Heart right ventricle (tissue), 16 donors: ENCODE results near the gene DNM3. TPM values are rescaled to one million over a fixed set of nuclear protein-coding genes. Genes with fewer than 3 reads are reported as not detected.

Experiments used
- ATAC-seq, 8 donors: fragments of 200-7000 bp; cut with Tn5 transposase; one replicate each; pipeline ENCODE4 v1.9.1; 2020; ENCODE audit warnings: mild to moderate bottlenecking in 8 of 8, moderate library complexity in 8 of 8, moderate number of reproducible peaks in 1 of 8
- DNase-seq, 2 donors: peaks; one replicate each; pipeline ENCODE4 v3.0.0-alpha.2; 2020
- H3K27ac ChIP-seq, 10 donors: fragments of 200-600 bp; sonication (generic) in 2 of 10; one replicate each; pipeline versions ENCODE4 v1.5.0 to v1.8.0; 2020 to 2022; ENCODE audit warnings: mild to moderate bottlenecking in 3 of 10
- H3K27me3 ChIP-seq, 7 donors: fragments of 200-600 bp; one replicate each; pipeline ENCODE4 v1.8.0; 2021 to 2022; ENCODE audit warnings: mild to moderate bottlenecking in 2 of 7
- H3K36me3 ChIP-seq, 9 donors: fragments of 200-600 bp; sonication (generic) in 1 of 9; one replicate each; pipeline versions ENCODE4 v1.5.0 to v1.8.0; 2020 to 2022; ENCODE audit warnings: mild to moderate bottlenecking in 2 of 9
- H3K4me1 ChIP-seq, 9 donors: fragments of 200-600 bp; sonication (generic) in 1 of 9; one replicate each; pipeline versions ENCODE4 v1.5.0 to v1.8.0; 2020 to 2022; ENCODE audit warnings: mild to moderate bottlenecking in 4 of 9
- H3K4me3 ChIP-seq, 10 donors: fragments of 200-600 bp; sonication (generic) in 2 of 10; one replicate each; pipeline versions ENCODE4 v1.5.0 to v1.8.0; 2020 to 2022; ENCODE audit warnings: mild to moderate bottlenecking in 7 of 10, moderate library complexity in 2 of 10
- H3K9me3 ChIP-seq, 11 donors: fragments of 200-600 bp in 10 of 11; sonication (generic) in 2 of 11; one replicate each; pipeline versions ENCODE4 v1.5.0 to v1.8.0; 2013 to 2022; ENCODE audit warnings: mild to moderate bottlenecking in 2 of 11, control low read depth in 1 of 11, moderate library complexity in 1 of 11
- CTCF ChIP-seq, 9 donors: fragments of 200-600 bp; sonication (generic) in 2 of 9; IDR thresholded peaks; one replicate each; pipeline versions ENCODE4 v1.5.0 to v1.8.0; 2021 to 2022; ENCODE audit warnings: antibody characterized with exemption in 9 of 9, mild to moderate bottlenecking in 5 of 9, moderate library complexity in 1 of 9
- WGBS, 2 donors: extraction: QIAGEN DNeasy Blood & Tissue Kit; methylation state at CpG; one replicate each; pipeline ENCODE4 v1.1.7; 2013; ENCODE audit warnings: inconsistent platforms in 1 of 2; 5-methylcytosine and 5-hydroxymethylcytosine counted together
- intact Hi-C, 10 donors: fragments of 100-400 bp; cut with DNase I; formaldehyde crosslinking; loops; one replicate each; pipeline versions ENCODE4 v1.11.1 to v1.14.2; 2022
- polyA plus RNA-seq, 2 donors: library from polyadenylated mRNA; stranded (reverse); fragments of 200-250 nt; gene quantifications; one replicate each; pipeline ENCODE4 v1.2.3, GENCODE V29; 2013
- total RNA-seq, 10 donors: library from RNA; stranded (reverse); fragmentation: NEBNext Ultra II Directional in 3 of 10; extraction: Animal tissue kit (Norgen Biotek cat#: 25700) in 3 of 10; gene quantifications; one replicate each; pipeline versions ENCODE4 v1.2.1 to v1.2.4, GENCODE V29; 2021 to 2023
- donor health status: Arrhythmogenic right ventricular cardiomyopathy.
- donor health status: ischemic (EF 13 %, LVEDD 7.1; RV severe dilation, severe dysfunction).
- donor health status: healthy with polysubstance abuse.
- donor health status: DM: no; HTN: yes; CAD: no.
- donor health status: DM: no; HTN: no; CAD: no.
- donor health status: ischemic (EF 25% LVEDD 6.9; RV normal size, moderate dysfunction).
- donor health status: ischemic (EF 25% LVEDD 5.7; RV mildly dilated, moderate dysfunction).
- donor health status: healthy.
- donor health status: DM: yes; HTN: yes; CAD: no.
- donor health status: Ischemic cardiomyopathy.
- donor health status: ischemic (EF 35%, LVEDD 5.7; RV mildly dilated, moderate dysfunction).
- donor health status: nonischemic (EF 11% LVEDD 7.7; RV severe dilation, severe dysfunction).
- donor health status: DM: yes; HTN: yes; CAD: no.
- donor health status: PGD.
- donor health status: ischemic (EF 29% LVEDD 5.4; RV normal size, mild dysfunction).
- donor health status: nonischemic (EF 23%, LVEDD 6.1; RV moderate dilation, normal function).

Gene DNM3
- total and polyA plus RNA-seq, 12 donors, result 0.77 to 2.8 (median 2.2) TPM

GRCh38 chr1:171828794-171829193, 12.5 kb upstream of the DNM3 start:
- Histone ChIP-seq H3K9me3 (peaks cover 0 to 24% (median 8%) of the 10 kb centered on the region in 11 donors), H3K4me1 (no peaks in the 10 kb centered on the region), H3K36me3 (no peaks in the 10 kb centered on the region), H3K27me3 (no peaks in the 10 kb centered on the region), H3K27ac (no peak overlapping the region), H3K4me3 (no peak overlapping the region)
- no peak for TF ChIP-seq CTCF (IDR thresholded peaks at IDR 0.05)
- no peak for DNase-seq
- no peak for ATAC-seq
- 89 to 92% methylated on average over 11 of the region's 11 CpGs for whole genome bisulfite sequencing, 2 donors
- intact Hi-C loops, result no loop called here

DNA sequence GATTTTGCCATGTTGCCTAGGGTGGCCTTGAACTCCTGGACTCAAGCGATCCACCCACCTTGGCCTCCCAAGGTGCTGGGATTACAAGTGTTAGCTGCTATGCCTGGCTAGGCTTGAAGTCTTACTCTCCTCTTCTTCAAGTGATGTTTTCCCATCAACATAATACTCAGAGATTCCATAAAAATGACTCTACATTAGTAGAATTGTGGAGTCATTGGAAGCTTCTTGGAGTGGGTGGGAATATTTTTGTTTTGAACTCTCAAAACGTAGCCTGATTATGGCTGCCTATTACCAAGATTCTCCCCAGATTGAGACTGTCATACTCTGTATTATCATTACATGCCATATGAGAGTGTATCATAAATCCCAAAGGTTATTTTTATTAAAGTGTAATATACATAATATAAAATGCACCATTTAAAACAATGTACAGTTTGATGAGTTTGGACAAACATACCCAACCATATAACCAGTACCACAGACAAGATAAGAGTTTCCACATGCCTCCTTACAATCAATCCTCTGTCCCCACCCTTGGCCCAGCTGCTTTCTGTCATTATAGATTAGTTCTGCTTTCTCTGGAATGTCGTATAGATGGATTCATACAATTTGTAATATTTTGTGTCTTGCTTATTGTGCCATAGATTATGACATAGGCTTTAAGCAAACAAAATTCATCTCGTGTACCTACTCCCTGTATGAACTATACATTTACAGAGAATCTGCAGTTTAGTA, 8.0 kb upstream of the DNM3 start:
- Histone ChIP-seq H3K4me3 (no peak overlapping the region), H3K27ac (no peak overlapping the region), H3K9me3 (peaks cover 0 to 4% (median 0%) of the 10 kb centered on the region in 11 donors), H3K27me3 (no peaks in the 10 kb centered on the region), H3K4me1 (no peaks in the 10 kb centered on the region), H3K36me3 (no peaks in the 10 kb centered on the region)
- TF ChIP-seq CTCF (IDR thresholded peaks at IDR 0.05), result no peak
- WGBS, 2 donors, result 65 to 86% methylated on average over 4 of the region's 4 CpGs
- no peak for ATAC-seq
- intact Hi-C loops, result no loop called here
- DNase-seq, result no peak

DNA sequence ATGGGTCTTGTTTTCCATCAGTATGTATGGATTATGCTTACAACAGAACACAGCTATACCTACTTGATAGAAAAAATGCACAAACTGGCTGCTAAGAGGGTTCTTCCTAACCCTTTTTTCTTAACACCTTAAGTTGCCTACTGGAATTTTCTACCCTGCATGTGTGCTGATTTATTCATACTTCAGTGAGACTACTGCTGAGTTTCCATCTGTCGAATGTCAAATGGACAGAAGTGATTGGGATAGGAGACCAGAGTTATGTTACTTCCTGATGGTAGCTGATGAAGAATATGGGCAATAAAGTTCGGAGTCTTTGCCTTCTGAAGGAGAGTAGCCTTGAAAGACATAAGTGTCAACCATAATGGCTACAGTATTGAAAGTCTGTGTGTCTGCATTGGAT, 6.5 kb upstream of the DNM3 start:
- no peaks in the 10 kb centered on the region for H3K4me1 ChIP-seq
- no peaks in the 10 kb centered on the region for H3K9me3 ChIP-seq
- ATAC-seq (no peak), DNase-seq (no peak)
- H3K36me3 ChIP-seq, result no peaks in the 10 kb centered on the region
- H3K27ac ChIP-seq, result no peak overlapping the region
- no peaks in the 10 kb centered on the region for H3K27me3 ChIP-seq
- no peak for TF ChIP-seq CTCF (IDR thresholded peaks at IDR 0.05)
- 81 to 91% methylated on average over 2 of the region's 2 CpGs for WGBS, 2 donors
- no peak overlapping the region for H3K4me3 ChIP-seq
- intact Hi-C loops, result no loop called here

DNA sequence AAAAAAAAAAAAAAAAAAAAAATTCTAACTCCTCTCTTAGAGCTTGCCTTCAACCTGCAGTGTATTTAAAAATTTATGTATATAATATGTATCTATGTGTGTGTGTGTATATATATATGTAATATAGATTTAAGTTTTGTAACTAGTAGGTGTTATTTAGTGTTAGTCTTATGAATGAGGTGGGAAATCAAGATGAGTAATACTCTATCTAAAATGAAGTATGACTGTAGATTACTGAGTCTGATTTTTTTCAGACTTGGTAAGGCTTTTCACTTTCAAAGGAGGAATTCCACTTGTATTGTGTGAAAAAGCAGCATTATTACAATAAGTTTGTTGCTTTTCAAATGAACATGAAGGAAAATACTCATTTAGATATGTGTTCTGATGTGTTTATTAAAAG, 5.4 kb upstream of the DNM3 start:
- DNase-seq (no peak), ATAC-seq (no peak)
- peaks cover 0 to 7% (median 0%) of the 10 kb centered on the region in 11 donors for H3K9me3 ChIP-seq
- H3K36me3 ChIP-seq, result no peaks in the 10 kb centered on the region
- H3K4me1 ChIP-seq, result peaks cover 0 to 4% (median 3%) of the 10 kb centered on the region in 9 donors
- no peak overlapping the region for H3K4me3 ChIP-seq
- no peak for TF ChIP-seq CTCF (IDR thresholded peaks at IDR 0.05)
- intact Hi-C loops, result no loop called here
- no peak overlapping the region for H3K27ac ChIP-seq
- no peaks in the 10 kb centered on the region for H3K27me3 ChIP-seq
